HepG2 (cell line): ENCODE data around the gene PTPRM. TPM values are rescaled to one million over a fixed set of nuclear protein-coding genes. Genes with fewer than 3 reads are reported as not detected.

Source experiments
- ATAC-seq: fragments of 200-7000 bp; cut with Tn5 transposase; 3 replicates; pipeline ENCODE4 v1.9.1; 2020; ENCODE audit warnings: mild to moderate bottlenecking, moderate library complexity
- BruUV-seq: library from RNA; stranded (reverse); fragments of 400-500 nt; replicated peaks from 2 replicates; lab custom pipeline; 2021; lab: Mats Ljungman, UMichigan
- CTCF ChIA-PET: fragments of 300-600 bp; formaldehyde crosslinking; extraction: SDS; loops from one replicate; lab custom pipeline; 2021; ENCODE audit warnings: low total read pairs, inconsistent platforms, low intra/inter-chr PET ratio; lab: Yijun Ruan, JAX
- POLR2A ChIA-PET: fragments of 350-600 bp; sonication (Branson Sonifier 250); formaldehyde crosslinking; loops from one replicate; lab custom pipeline; 2020; ENCODE audit warnings: antibody characterized with exemption, inconsistent platforms; lab: Yijun Ruan, JAX
- DNase-seq: peaks from one replicate; pipeline ENCODE4 v3.0.0-alpha.2; 2015; ENCODE audit warnings: low spot score
- FAIRE-seq: peaks from 3 replicates; lab custom pipeline; 2011; peaks lifted over from hg19 to GRCh38; lab: Jason Lieb, UNC
- H2AFZ ChIP-seq: one replicate; pipeline ENCODE4 v1.6.1; 2011; ENCODE audit warnings: low read length, inconsistent platforms
- H3K27ac ChIP-seq: fragments of 300-600 bp; 3 replicates; pipeline ENCODE4 v1.8.0; 2011; ENCODE audit warnings: mixed run types, mild to moderate bottlenecking, mixed read lengths, low read length, inconsistent platforms; ENCODE audit not compliant: insufficient read depth; ENCODE audit errors: extremely low read length
- H3K27me3 ChIP-seq, 2 experiments: fragments of 200-600 bp in 1 of 2; 2 replicates in 1 of 2; 3 replicates in 1 of 2; pipeline versions ENCODE4 v1.6.0 to v1.8.0; 2011; ENCODE audit warnings: low read length in 2 of 2, mild to moderate bottlenecking in 2 of 2, moderate library complexity in 2 of 2, inconsistent platforms in 1 of 2; ENCODE audit not compliant: insufficient read depth in 2 of 2, control insufficient read depth in 1 of 2
- H3K36me3 ChIP-seq, 2 experiments: fragments of 200-600 bp in 1 of 2; replicated peaks in 1 of 2; 2 replicates in 1 of 2; 3 replicates in 1 of 2; pipeline versions ENCODE4 v1.5.1 to v1.8.0; 2011; ENCODE audit warnings: low read length in 2 of 2, inconsistent platforms in 1 of 2; ENCODE audit not compliant: insufficient read depth in 2 of 2, control insufficient read depth in 1 of 2
- H3K4me1 ChIP-seq: 2 replicates; pipeline ENCODE4 v1.5.1; 2012; ENCODE audit warnings: low read length, inconsistent platforms; ENCODE audit not compliant: insufficient read depth
- H3K4me2 ChIP-seq: 2 replicates; pipeline ENCODE4 v1.6.0; 2011; ENCODE audit warnings: low read depth, low read length, inconsistent platforms
- H3K4me3 ChIP-seq, 3 experiments: fragments of 200-600 bp in 1 of 3; sonication (generic), shearing (Covaris generic) in 1 of 3; replicated peaks in 1 of 3; 2 replicates each; pipeline ENCODE4 v1.5.1; 2011 to 2016; ENCODE audit warnings: low read length in 3 of 3, inconsistent platforms in 2 of 3, low read depth in 2 of 3, mild to moderate bottlenecking in 2 of 3, control low read depth in 1 of 3, mixed read lengths in 1 of 3; ENCODE audit not compliant: insufficient read depth in 1 of 3
- H3K79me2 ChIP-seq: one replicate; pipeline ENCODE4 v1.6.1; 2011; ENCODE audit warnings: low read length, inconsistent platforms; ENCODE audit not compliant: insufficient read depth
- H3K9ac ChIP-seq: 2 replicates; pipeline ENCODE4 v1.6.0; 2011; ENCODE audit warnings: mild to moderate bottlenecking, low read depth, low read length, inconsistent platforms; ENCODE audit not compliant: insufficient read depth
- H3K9me3 ChIP-seq: 2 replicates; pipeline ENCODE4 v1.5.1; 2012; ENCODE audit warnings: mild to moderate bottlenecking, low read length
- H4K20me1 ChIP-seq: 2 replicates; pipeline ENCODE4 v1.6.0; 2011; ENCODE audit warnings: inconsistent platforms, mild to moderate bottlenecking, low read length, moderate library complexity; ENCODE audit not compliant: insufficient read depth
- BRD4 ChIP-seq: sonication (generic); formaldehyde crosslinking; IDR thresholded peaks from 2 replicates; pipeline ENCODE4 v1.4.0; 2020; ENCODE audit warnings: missing genetic modification reagents
- FOXK1 ChIP-seq: sonication (generic); formaldehyde crosslinking; IDR thresholded peaks from 2 replicates; pipeline ENCODE4 v1.4.0; 2020; ENCODE audit warnings: low read depth, missing genetic modification reagents, borderline replicate concordance
- HNRNPUL1 ChIP-seq: fragments of 200-400 bp; formaldehyde crosslinking; IDR thresholded peaks from 2 replicates; pipeline ENCODE4 v1.6.1; 2017; ENCODE audit warnings: low read depth, mild to moderate bottlenecking, low read length, moderate library complexity
- KDM3A ChIP-seq: IDR thresholded peaks from 2 replicates; pipeline ENCODE4 v1.6.1; 2018; ENCODE audit warnings: low read depth, missing compliant biosample characterization
- MAFK ChIP-seq, 2 experiments: IDR thresholded peaks in 1 of 2; conservative IDR thresholded peaks in 1 of 2; 2 replicates each; pipeline ENCODE4 v1.6.1; 2011; ENCODE audit warnings: improper control_type of control experiment in 2 of 2, low read length in 2 of 2
- NFATC3 ChIP-seq: sonication (generic); formaldehyde crosslinking; IDR thresholded peaks from 2 replicates; pipeline ENCODE4 v1.5.1; 2020; ENCODE audit warnings: mild to moderate bottlenecking, missing genetic modification reagents
- PCBP1 ChIP-seq: fragments of 200-400 bp; formaldehyde crosslinking; IDR thresholded peaks from 2 replicates; pipeline ENCODE4 v1.6.1; 2017; ENCODE audit warnings: mild to moderate bottlenecking, low read depth, low read length, borderline replicate concordance
- PRDM4 ChIP-seq: sonication (generic); formaldehyde crosslinking; IDR thresholded peaks from 2 replicates; pipeline ENCODE4 v1.9.0; 2021; ENCODE audit warnings: missing genetic modification reagents, borderline replicate concordance
- TOPORS ChIP-seq: sonication (generic); formaldehyde crosslinking; IDR thresholded peaks from 2 replicates; pipeline ENCODE4 v1.8.0; 2023; ENCODE audit warnings: mild to moderate bottlenecking, missing genetic modification reagents
- ZNF235 ChIP-seq: sonication (generic); formaldehyde crosslinking; IDR thresholded peaks from 2 replicates; pipeline ENCODE4 v1.8.1; 2023; ENCODE audit warnings: mild to moderate bottlenecking, missing genetic modification reagents, borderline replicate concordance
- ZNF280D ChIP-seq: sonication (generic); formaldehyde crosslinking; IDR thresholded peaks from 2 replicates; pipeline ENCODE4 v1.5.1; 2020; ENCODE audit warnings: mild to moderate bottlenecking, missing genetic modification reagents
- ZNF331 ChIP-seq: sonication (generic); formaldehyde crosslinking; IDR thresholded peaks from 2 replicates; pipeline ENCODE4 v1.4.0; 2020; ENCODE audit warnings: missing genetic modification reagents
- ZNF337 ChIP-seq: sonication (generic); formaldehyde crosslinking; IDR thresholded peaks from 2 replicates; pipeline ENCODE4 v1.5.1; 2020; ENCODE audit warnings: missing genetic modification reagents, low read depth, mild to moderate bottlenecking, borderline replicate concordance
- ZNF354B ChIP-seq: sonication (generic); formaldehyde crosslinking; IDR thresholded peaks from 2 replicates; pipeline ENCODE4 v1.8.0; 2022; ENCODE audit warnings: mild to moderate bottlenecking, missing genetic modification reagents
- ZNF501 ChIP-seq: sonication (generic); formaldehyde crosslinking; IDR thresholded peaks from 2 replicates; pipeline ENCODE4 v1.5.1; 2020; ENCODE audit warnings: mild to moderate bottlenecking, moderate library complexity, missing genetic modification reagents
- ZNF597 ChIP-seq: sonication (generic); formaldehyde crosslinking; IDR thresholded peaks from 2 replicates; pipeline ENCODE4 v1.5.0; 2020; ENCODE audit warnings: missing genetic modification reagents
- ZNF710 ChIP-seq: sonication (generic); formaldehyde crosslinking; IDR thresholded peaks from 2 replicates; pipeline ENCODE4 v1.5.0; 2020; ENCODE audit warnings: mild to moderate bottlenecking, missing genetic modification reagents, borderline replicate concordance
- WGBS: methylation state at CpG from one replicate; pipeline ENCODE4 v1.1.6; 2017; ENCODE audit warnings: low lambda C conversion rate; 5-methylcytosine and 5-hydroxymethylcytosine counted together
- in situ Hi-C: cut with HindIII; loops from 2 replicates; pipeline ENCODE4 v1.10.0; 2017; ENCODE audit warnings: low pct_unique_long_range_greater_than_20kb; ENCODE audit not compliant: extremely low pct_ligation_motif_present
- intact Hi-C: fragments of 100-400 bp; cut with micrococcal nuclease; formaldehyde crosslinking; loops from one replicate; pipeline ENCODE4 v1.10.0; 2022; ENCODE audit not compliant: unreplicated experiment
- polyA plus RNA-seq, 8 experiments: library from polyadenylated mRNA; depleted of rRNA in 3 of 8; stranded (reverse) in 7 of 8; unstranded in 1 of 8; fragments of >200 nt; fragmentation: Illumina TruSeq in 4 of 8; extraction: Trizol in 4 of 8; gene quantifications; 2 replicates each; pipeline versions ENCODE4 v1.2.1 to v1.2.3, GENCODE V29; 2011 to 2016; ENCODE audit warnings: low read depth in 4 of 8, missing spikeins in 1 of 8, mixed read lengths in 1 of 8; ENCODE audit not compliant: insufficient read depth in 1 of 8
- total RNA-seq, 5 experiments: library from RNA; depleted of rRNA; stranded (reverse); fragments of >200 nt; fragmentation: Illumina TruSeq; extraction: Trizol; gene quantifications; 2 replicates each; pipeline ENCODE4 v1.2.3, GENCODE V29; 2016; ENCODE audit warnings: low read depth in 1 of 5

Gene PTPRM
- total and polyA plus RNA-seq, 2 of the 13 experiments (the other 11 are each of a cell fraction or from before 2014, with no cell fraction given), result 12.6 to 108 TPM

GRCh38 chr18:8188184-8188583 is 621.1 kb downstream of the PTPRM start:
- FAIRE-seq, result no peak
- Histone ChIP-seq H3K36me3 (no peaks in the 10 kb centered on the region), H3K27ac (no peak overlapping the region), H3K4me2 (no peak overlapping the region), H3K9me3 (no peaks in the 10 kb centered on the region), H3K4me3 (no peak overlapping the region), H3K79me2 (no peaks in the 10 kb centered on the region), H4K20me1 (no peaks in the 10 kb centered on the region), H2AFZ (no peak overlapping the region), H3K27me3 (no peaks in the 10 kb centered on the region), H3K4me1 (no peaks in the 10 kb centered on the region), H3K9ac (no peak overlapping the region)
- in situ Hi-C loops (no loop called here), intact Hi-C loops (no loop called here)
- CTCF ChIA-PET, result no interaction called here
- ATAC-seq, result no peak
- POLR2A ChIA-PET, result no interaction called here
- BruUV-seq, result no TSS peak
- DNase-seq, result no peak
- 97% methylated on average over 7 of the region's 7 CpGs for whole genome bisulfite sequencing
- TF ChIP-seq PCBP1 (no peak), BRD4 (no peak), PRDM4 (CRISPR knock-in tag) (no peak), KDM3A (no peak), ZNF331 (CRISPR knock-in tag) (no peak), ZNF280D (no peak), FOXK1 (CRISPR knock-in tag) (no peak), NFATC3 (no peak), HNRNPUL1 (no peak), MAFK (conservative IDR thresholded peaks at IDR 0.05 in 1 of 2, IDR thresholded peaks at IDR 0.05 in 1 of 2; ENCODE audit: low read length in 2 of 2) (no peak), ZNF354B (CRISPR knock-in tag) (no peak), ZNF501 (CRISPR knock-in tag) (no peak), ZNF235 (CRISPR knock-in tag) (no peak), ZNF597 (CRISPR knock-in tag) (no peak), ZNF337 (CRISPR knock-in tag) (no peak), ZNF710 (CRISPR knock-in tag) (no peak), TOPORS (no peak)
